RWPE2 (cell line): Measurements from ENCODE around the gene DPF3.

Experiments used
- ATAC-seq: fragments of 200-7000 bp; cut with Tn5 transposase; 3 replicates; pipeline ENCODE4 v1.9.1; 2021; ENCODE audit warnings: low read depth
- DNase-seq: peaks from one replicate; pipeline ENCODE4 v3.0.0-alpha.2; 2020; ENCODE audit warnings: low spot score
- H3K27ac ChIP-seq: fragments of 450-650 bp; 2 replicates; pipeline ENCODE4 v1.5.1; 2017; ENCODE audit warnings: mild to moderate bottlenecking; ENCODE audit not compliant: poor library complexity, severe bottlenecking
- H3K27me3 ChIP-seq: fragments of 250-450 bp; sonication (Bioruptor Pico); 2 replicates; pipeline ENCODE4 v1.5.1; 2021; ENCODE audit warnings: mild to moderate bottlenecking, moderate library complexity; ENCODE audit not compliant: insufficient read depth, poor library complexity, severe bottlenecking
- H3K36me3 ChIP-seq: fragments of 250-450 bp; sonication (Bioruptor Pico); 2 replicates; pipeline ENCODE4 v1.5.1; 2020; ENCODE audit warnings: low read depth, mild to moderate bottlenecking, moderate library complexity
- H3K4me1 ChIP-seq: fragments of 250-450 bp; sonication (Bioruptor Pico); 2 replicates; pipeline ENCODE4 v1.5.1; 2021; ENCODE audit warnings: mild to moderate bottlenecking, moderate library complexity; ENCODE audit not compliant: insufficient read depth, poor library complexity, severe bottlenecking
- H3K4me3 ChIP-seq: fragments of 250-450 bp; sonication (Bioruptor Pico); 2 replicates; pipeline ENCODE4 v1.5.1; 2021; ENCODE audit warnings: mild to moderate bottlenecking, moderate library complexity; ENCODE audit not compliant: severe bottlenecking
- H3K9me3 ChIP-seq: fragments of 250-450 bp; sonication (Bioruptor Pico); 2 replicates; pipeline ENCODE4 v1.5.1; 2021; ENCODE audit warnings: mild to moderate bottlenecking, moderate library complexity; ENCODE audit not compliant: severe bottlenecking
- TF ChIP-seq, protein P1 (sequence below): fragments of 450-650 bp; IDR thresholded peaks from one replicate; pipeline ENCODE4 v1.5.1; 2017; ENCODE audit warnings: mild to moderate bottlenecking, moderate library complexity; ENCODE audit not compliant: poor library complexity, severe bottlenecking

Gene DPF3

DNA sequence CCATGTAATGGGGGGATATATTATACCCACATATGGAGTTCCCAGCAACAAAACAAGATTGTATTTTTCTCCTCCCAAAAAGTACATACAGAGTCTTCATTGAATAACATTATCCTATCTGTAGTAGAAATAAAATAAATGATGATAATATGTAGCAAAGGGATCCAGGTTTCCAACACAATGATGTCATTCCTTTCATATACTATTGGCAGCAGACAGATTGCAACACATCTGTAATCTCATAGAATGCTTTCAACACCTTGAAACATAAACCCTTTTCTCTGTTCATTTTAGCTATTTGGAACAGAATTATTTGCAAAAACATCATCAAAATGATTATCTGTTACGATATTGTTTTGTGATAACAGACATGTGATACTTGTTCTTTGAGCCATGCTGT lies 317.6 kb downstream of the DPF3 start:
- H3K27ac ChIP-seq, result no peak overlapping the region
- no peaks in the 10 kb centered on the region for H3K4me1 ChIP-seq
- no peak overlapping the region for H3K4me3 ChIP-seq
- H3K27me3 ChIP-seq, result no peaks in the 10 kb centered on the region
- no peaks in the 10 kb centered on the region for H3K9me3 ChIP-seq
- H3K36me3 ChIP-seq, result no peaks in the 10 kb centered on the region
- peak; percentile 51; the same call in 1 of the 3 replicates for ATAC-seq
- no peak for DNase-seq
- TF ChIP-seq, protein P1, sequence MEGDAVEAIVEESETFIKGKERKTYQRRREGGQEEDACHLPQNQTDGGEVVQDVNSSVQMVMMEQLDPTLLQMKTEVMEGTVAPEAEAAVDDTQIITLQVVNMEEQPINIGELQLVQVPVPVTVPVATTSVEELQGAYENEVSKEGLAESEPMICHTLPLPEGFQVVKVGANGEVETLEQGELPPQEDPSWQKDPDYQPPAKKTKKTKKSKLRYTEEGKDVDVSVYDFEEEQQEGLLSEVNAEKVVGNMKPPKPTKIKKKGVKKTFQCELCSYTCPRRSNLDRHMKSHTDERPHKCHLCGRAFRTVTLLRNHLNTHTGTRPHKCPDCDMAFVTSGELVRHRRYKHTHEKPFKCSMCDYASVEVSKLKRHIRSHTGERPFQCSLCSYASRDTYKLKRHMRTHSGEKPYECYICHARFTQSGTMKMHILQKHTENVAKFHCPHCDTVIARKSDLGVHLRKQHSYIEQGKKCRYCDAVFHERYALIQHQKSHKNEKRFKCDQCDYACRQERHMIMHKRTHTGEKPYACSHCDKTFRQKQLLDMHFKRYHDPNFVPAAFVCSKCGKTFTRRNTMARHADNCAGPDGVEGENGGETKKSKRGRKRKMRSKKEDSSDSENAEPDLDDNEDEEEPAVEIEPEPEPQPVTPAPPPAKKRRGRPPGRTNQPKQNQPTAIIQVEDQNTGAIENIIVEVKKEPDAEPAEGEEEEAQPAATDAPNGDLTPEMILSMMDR, result no peak

DNA sequence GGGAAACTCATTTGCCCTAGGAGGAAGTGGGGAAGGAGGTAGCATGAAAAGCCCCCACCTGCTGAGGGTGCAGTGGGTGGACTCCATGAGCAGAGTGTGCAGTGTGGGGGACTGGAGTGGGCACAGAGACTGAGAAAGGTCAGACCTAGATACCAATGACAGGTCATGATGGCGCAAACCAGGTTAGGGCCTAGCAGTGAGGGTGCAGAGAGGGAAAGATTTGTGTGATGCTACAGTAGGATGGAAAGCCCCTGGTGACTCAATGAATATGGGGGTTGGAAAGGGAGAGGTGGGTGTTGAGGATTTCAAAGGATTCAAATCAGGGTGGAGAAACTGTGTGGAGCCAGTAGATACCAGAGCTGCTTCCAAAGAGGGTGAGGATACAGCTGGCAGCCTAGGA lies 319.2 kb downstream of the DPF3 start:
- ATAC-seq (no peak), DNase-seq (no peak)
- no peaks in the 10 kb centered on the region for H3K36me3 ChIP-seq
- H3K27ac ChIP-seq, result no peak overlapping the region
- TF ChIP-seq, protein P1, result no peak
- H3K4me1 ChIP-seq, result no peaks in the 10 kb centered on the region
- H3K4me3 ChIP-seq, result no peak overlapping the region
- H3K27me3 ChIP-seq, result no peaks in the 10 kb centered on the region
- H3K9me3 ChIP-seq, result no peaks in the 10 kb centered on the region

DNA sequence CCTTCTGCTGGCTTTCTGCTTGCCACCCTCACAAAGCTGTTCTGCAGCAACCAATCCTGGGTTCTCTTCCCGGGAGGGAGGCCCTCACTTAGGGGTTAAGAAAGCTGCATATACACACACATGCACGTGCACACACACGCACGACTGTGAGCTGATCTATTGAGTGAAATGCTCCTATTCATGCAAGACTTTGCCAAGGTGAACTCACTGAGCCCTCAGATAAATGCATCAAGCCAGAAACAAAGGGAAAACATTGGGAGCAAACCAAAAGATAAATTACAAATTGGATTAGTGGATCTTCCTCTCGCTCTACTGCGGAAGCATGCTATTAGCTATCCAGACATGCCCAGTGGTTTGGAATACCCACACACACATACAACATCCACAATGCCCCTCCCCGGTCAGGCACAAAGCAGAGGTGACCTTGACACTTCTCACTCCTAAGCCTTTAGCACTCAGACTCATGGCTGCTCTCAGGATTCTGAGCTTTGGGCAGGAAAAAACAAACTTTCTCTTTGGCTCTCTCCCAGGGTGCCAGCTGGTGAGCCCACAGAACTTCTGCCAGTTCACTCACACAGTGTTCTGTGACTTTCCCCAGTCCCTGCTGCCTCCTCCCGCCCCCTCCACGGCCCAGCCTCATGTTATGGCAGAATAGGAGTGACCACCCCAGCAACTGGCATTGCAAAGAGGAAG lies 320.0 kb downstream of the DPF3 start:
- ATAC-seq, result no peak
- TF ChIP-seq, protein P1, result no peak
- Histone ChIP-seq H3K4me3 (no peak overlapping the region), H3K4me1 (no peaks in the 10 kb centered on the region), H3K27ac (no peak overlapping the region), H3K9me3 (no peaks in the 10 kb centered on the region), H3K36me3 (no peaks in the 10 kb centered on the region), H3K27me3 (no peaks in the 10 kb centered on the region)
- no peak for DNase-seq
